HG03139 (cell line): ENCODE measurements around the gene SYCE3.

Experiments used
- ATAC-seq: cut with Tn5 transposase; IDR thresholded peaks from one replicate; pipeline ENCODE4 v1.9.1; 2021; ENCODE audit not compliant: unreplicated experiment

Gene SYCE3

DNA sequence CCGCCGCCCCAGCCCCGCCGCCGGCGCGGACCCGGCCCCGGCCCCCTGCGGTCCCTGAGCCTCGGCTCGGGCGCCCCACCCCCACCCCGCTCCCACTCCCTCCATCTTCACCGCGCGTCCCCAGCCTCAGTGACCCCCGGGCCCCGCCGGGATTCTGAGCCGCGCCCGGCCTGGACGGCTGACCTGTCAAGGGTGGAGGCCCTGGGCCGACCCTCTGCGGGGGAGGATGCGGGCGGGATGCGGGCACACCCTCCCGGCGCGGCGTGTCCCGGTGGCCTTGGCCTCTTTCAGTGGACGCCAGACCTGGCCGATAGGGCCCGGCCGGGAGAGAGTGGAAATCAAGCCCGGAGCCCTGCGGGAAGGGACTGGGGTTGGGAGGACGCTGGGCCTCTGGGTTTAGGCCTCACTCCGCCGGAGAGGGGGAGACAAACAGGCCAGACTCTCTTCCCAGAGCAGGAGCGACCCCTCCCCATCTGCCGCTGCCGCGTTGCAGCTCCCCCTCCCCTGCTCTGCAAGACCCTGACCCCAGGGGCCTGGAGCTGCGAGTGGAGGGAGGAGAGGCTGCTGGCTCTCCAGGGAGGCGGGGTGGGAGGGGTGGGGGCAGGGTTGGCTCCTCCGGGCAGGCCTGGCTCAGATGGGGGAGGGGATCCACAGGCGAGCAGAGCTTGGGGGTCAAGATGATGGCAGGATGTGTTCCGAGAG is 38.4 kb upstream of the SYCE3 start:
- ATAC-seq, result no peak

DNA sequence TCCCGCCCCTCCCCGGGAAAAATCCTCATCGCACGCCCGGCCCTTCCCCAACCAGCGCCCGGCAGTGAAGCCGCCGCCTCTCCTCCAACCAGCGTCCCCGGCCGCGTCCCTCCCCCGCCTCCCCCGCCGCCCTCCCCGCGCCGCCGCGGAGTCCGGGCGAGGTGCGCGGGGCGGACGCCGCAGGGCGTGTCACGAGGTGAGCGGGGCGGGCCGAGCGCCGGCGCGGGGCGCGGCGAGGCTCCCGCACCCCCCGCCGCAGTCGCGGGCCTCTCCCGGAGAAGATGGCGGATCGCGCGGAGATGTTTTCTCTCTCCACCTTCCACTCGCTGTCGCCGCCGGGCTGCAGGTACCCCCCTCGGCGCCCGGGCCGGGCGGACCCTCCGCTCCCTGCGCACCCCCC is 37.8 kb upstream of the SYCE3 start, which contains the start of gene MAPK8IP2:
Gene MAPK8IP2, plus strand, starts transcription at position 256 of the 400 bp plus-strand sequence. Its CDS starts 26 bp downstream, at position 282.
- ATAC-seq, result no peak

DNA sequence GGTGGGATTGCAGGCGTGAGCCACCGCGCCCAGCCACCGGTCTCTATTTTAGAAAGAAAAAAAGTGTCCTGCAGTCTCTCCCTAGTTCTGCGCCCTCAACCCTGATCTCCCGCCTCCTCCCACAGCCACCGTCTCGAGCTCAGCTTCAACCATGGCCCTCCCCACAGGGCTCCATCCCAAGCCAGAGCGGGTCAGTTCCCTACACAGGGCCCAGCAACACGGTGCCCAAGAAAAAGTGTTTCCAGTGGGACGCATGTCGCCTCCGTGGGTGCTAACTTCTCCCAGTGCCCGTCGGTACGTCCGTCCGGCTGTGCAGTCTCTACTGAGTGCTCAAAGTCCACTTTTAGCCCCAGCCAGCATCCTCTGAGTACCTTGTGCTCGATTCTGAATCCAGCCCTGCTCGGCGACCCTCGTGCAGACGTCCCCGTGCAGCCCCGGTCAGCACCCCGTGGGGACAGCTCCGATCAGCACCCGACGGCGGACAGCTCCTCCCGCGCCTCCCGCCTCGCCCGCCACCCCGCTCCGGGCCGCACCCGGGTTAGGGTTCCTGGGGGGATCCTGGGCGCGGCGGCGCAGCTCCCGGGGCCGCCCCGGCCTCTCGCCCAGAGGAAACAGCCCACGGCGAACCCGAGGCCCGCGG is 37.2 kb upstream of the SYCE3 start:
- no peak for ATAC-seq

DNA sequence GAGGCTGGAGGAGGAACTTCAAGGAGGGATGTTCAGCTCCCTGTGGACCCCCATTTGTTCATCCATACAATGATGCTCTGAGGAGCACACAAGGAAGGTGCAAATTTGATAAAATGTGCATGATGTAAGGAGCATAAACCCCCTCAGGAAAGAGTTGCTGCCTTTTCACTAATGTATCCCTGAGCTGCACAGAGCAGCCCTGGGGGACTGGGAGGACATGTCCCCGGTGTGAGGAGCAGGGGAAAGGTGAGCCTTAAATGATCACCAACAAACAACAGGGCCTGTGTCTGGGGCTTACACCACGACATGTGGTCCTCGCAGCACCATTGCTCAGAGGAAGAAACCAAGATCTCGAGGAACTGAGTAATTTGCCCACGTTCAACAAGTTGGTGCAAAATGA is 34.4 kb upstream of the SYCE3 start:
- ATAC-seq, result no peak

DNA sequence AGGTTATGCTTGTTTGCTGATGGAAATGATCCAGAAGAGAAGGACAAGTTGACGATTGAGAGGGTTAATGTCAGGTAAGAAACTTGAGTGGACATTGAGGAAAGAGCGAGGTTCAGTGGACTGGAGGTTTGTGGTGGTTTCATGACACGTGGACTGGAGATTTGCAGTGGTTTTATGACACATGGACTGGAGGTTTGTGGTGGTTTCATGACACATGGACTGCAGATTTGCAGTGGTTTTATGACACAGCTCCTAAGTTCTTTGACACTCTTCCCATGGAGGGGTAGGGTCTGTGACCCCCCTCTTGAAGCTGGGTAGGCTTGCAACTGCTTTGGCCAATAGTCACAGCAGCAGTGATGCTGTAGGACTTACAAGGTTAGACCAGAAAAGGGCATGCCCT is 32.5 kb upstream of the SYCE3 start:
- ATAC-seq, result no peak

DNA sequence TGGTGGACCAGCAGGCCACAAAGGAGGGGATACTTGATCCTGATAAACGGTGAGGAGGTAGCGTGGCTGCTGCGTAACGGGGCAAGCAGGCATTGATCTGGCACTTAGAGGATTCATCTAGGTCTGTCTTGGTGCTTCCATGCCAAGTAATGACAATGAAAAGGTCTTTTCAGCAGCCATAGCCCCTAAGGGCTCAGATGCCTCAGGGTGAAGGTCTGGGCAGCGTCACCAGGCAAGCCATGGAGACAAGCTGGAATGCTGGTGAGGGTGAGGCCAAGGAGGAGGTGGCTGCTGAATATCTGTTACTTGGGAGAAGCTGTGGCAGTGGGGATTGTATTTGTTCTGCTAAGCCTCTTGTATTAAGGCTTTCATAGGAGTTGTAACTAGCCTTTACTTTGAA is 24.7 kb upstream of the SYCE3 start:
- no peak for ATAC-seq

DNA sequence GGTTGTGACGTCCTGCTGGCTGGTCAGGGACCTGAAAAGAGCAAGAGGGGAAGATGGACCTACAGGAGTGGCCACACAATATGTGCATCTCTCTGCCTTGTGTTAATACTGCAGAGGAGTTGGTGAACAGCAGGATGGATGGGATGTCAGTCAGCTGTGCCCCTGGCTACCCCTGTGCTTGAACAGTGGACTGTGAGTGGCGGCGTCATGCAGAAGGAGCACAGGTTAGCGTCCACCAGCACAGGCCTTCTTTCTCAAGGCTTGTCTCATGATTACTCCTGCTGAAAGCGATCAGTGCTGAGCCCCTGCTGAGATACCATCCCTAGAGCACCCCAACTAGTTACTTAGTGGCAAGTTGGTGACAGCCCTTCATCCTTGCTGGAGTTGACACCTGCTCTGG is 23.7 kb upstream of the SYCE3 start:
- ATAC-seq, result no peak

DNA sequence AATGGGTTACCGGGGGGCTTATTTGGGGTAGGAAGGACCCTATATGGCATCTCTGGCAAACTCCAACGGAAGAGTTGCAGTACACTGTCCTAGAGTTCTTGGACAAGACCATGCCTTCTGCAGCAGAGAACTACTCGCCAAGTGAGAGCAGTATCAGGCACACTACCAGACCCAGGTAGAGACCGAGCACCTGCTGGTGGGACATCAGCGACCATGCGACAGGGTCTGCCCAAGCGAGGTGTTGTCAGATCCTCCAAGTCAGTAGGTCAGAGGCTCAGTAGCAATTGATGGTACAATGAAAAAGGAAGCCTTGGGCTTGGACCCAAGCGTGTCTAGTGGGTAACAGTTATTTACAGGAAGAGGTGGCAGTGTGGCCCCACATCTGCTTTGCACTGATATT is 23.1 kb upstream of the SYCE3 start:
- ATAC-seq, result no peak

DNA sequence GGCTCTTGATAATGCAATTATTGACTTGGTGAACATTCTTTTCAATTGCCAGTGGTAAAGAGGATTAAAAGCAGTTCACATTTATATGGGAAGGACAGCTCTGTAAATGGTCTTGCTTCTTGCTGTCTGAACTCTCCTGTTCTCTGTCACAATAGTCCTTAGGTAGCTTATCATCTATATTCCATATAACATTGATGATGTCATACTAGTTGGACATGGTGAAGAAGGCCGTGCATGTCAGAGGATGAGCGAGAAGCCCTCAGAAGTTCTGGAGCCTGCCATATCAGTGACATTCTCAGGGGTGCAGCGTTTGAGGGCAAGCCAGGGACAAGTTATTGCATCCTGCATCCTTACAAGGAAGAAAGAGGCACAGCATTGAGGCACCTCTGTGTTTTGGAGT is 22.5 kb upstream of the SYCE3 start:
- ATAC-seq, result no peak

DNA sequence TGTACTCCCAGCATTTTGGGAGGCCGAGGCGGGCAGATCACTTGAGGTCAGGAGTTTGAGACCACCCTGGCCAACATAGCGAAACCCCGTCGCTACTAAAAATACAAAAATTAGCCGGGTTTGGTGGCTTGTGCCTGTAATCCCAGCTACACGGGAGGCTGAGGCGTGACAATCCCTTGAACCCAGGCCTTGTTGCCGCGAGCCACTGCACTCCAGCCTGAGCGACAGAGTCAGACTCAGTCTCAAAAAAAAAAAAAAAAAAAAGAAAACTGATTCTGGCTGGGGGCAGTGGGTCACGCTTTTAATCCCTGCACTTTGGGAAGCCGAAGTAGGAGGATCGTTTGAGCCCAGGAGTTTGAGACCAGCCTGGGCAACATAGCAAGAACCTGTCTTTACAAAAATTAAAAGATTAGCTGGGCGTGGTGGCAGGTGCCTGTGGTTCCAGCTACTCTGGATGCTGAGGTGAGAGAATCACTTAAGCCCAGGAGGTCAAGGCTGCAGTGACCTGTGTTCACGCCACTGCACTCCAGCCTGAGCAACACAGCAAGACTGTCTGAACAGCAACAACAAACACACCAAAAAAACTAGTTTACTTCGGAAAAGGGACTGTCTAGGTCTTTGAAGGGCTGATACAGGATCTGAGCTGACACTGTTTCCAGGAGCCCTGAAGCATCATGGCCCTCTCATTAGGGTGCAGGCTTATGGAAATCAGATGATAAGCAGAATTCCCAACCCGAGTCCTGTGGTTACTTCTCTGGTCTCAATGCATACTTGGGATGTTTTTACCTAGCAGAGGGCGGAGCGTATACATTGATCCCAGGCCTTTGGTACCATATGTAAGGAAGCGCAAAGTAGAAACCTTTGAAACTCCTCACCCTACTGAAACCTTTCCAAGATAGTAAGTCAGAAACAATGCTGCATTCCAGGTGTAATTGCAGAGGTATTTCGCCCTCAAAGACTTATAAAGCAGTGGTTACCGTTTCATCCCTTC is 21.7 kb upstream of the SYCE3 start:
- ATAC-seq, result no peak

DNA sequence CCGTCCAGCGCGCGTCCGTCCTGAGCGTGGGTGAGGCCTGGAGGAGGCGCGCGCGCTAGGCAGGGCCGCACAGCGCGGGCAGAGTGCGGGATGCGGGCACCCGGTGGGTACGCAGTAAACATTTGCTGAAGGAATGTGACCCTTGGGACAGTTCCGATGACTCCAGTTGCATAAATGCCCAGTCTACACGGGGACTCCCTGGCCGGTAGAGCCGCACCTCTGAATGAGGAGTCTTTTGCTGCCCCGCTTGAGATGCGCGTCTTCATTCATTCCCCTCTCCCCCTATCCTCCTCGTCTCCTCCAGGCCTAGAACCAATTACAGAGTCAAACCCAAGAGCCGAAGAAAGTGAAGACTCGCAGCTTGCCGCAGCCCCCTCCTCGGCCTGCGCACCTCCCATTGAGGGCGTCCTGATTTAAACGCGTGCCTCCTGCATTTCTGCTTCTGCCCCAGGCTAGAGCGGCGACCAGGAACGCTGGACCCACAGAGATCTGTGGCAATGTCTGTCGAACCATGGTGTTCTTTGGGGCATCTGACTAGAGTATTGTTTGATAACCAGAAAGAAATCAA is 20.7 kb upstream of the SYCE3 start:
- ATAC-seq, result peak; percentile 17

DNA sequence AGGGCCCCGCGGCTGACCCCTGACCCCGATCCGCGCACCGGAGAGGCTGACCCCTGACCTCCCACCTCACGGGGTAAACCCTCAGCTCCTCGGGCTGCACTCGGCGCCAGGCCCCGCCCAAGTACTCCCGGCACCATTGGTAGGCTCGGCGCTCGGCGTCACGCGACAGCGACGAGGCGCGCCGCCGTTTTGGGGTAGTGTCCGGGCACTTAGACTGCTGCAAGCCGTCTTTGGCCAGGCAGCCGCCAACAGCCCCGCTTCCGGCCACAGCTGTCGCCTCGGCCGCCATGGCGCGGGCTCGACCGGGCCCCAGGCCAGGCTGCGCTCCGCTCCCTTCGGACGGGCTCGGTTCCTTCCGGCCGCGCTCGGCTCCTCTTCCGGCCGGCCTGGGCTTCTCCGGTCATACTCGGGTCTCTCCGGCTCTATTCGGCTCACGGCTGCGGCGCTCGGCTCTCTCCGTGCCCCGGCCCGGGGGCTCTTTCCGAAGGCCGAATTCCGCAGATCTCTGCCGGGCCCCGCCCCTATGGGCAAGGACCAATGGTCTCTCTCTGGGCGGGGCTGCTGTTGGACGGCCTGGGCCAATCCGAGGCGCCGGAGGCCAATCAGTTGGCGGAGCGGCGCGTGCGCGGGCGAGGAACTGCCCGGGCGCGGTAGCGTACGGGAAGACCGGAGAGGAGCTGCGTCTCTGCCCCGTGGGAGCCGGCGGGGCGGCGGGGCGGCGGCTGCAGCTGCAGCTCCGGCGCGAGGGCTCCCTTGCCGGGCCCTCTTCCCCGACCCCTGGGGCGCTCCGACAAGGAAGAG is 20.0 kb upstream of the SYCE3 start, which contains the start of gene CHKB:
Gene CHKB, minus strand, starts transcription at position 357 of the 801 bp plus-strand sequence. Its CDS starts 68 bp downstream, at position 289.
- ATAC-seq, result peak; percentile 80

DNA sequence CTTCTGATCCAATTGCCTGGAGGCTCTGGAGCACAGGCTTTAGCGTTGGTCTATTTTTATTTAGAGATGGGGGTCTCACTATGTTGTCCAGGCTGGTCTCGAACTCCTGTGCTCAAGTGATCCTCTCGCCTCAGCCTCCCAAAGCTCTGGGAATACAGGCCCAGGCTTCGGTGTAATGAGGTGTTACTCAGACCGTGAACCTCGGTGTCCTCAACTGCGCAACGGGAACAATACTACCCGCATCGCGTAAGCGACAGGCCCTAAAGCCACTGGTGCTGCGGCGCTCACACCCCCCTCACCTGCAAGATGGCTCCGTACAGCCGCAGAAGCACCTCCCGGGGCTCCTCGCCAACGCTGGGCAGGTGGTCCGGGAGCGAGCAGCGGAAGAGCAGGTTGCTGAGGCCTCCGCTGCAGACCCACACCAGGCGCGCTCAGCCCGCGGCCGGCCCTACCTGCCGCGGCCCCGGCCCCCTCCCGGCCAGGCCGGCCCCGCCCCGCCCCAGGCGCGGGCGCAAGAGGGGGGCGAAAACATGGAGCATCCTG is 19.3 kb upstream of the SYCE3 start:
- no peak for ATAC-seq

DNA sequence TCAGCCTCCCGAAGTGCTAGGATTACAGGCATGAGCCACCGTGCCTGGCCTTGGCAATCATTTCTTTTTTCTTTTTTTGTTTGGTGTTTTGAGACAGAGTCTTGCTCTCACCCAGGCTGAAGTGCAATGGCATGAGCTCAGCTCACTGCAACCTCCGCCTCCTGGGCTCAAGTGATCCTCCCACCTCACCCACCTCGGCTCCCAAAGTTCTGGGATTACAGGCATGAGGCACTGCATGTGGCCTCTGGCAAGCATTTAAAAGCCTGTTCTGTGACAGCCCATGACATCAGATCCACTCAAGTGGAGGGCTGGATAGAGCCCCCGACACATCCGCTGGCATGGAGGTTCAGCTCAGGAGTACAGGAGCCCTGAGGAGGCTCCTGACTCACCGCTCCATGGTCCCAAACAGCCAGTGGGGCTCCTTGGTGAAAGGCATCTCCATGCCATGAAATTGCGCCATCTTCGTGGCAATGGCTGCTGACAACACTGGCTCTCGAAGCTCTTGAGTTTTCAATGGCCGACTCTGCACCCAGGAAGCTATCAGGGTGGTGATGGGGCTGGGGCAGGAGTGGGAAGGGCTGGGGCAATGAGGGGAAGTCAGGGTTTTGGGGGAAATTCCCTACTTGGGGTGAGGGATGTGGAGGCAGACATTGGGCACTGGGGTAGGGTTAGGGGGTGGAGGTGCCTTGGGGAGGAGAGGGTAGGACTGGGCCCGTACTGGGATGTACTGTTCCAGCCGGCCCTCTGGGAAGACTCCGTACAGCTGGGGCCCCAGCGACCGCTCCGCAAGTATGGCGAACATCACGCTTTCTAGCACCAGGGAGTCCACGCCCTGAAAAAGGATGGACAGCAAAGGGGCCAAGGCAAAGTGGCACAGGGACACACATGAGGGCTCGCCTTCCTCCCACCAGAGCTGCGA is 18.6 kb upstream of the SYCE3 start:
- ATAC-seq, result no peak

DNA sequence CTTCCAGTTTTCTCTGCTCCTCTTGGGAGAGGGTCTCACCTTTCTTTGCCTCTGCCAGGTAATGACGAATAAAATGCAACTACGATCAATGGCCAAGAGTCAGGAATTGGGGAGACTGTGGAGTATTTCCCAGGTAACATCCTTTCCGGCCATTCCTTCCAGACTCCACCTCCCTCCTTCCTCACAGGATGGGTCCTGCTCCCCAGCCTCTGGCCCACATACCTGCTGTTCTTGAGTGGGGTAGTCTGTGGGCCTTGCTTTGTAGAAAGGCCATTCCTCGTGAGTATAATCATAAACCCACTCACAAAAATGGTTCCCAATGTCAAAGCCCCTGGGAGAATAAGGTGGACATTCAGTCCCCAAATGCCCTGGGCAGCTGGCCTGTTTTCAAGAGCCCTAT is 17.0 kb upstream of the SYCE3 start:
- no peak for ATAC-seq

DNA sequence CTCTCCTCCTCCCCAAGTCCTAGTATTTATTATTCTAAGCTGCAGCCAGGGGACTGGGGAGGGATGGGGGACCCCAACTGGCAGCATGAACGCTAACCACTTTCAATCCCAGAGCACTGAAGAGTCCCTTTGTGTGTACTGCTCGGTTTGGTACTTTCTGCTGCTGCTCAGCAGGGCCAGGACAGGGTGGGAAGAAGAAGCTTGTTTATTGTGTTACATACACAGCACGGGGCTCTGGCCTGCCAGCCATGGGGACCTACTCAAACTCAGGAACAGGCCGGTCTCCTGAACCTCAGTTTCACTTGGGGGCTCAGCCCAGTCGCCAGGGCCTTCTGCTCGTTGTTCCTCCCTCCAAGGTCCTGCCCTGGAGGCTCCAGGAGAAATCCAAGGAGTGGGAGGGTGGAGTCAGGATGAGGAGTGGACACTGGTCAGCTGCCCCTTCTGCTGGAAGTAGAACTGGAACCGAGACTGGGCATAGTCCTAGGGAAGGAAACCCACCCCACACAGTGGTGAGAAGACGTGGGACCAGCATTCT is 16.1 kb upstream of the SYCE3 start:
- ATAC-seq, result no peak

DNA sequence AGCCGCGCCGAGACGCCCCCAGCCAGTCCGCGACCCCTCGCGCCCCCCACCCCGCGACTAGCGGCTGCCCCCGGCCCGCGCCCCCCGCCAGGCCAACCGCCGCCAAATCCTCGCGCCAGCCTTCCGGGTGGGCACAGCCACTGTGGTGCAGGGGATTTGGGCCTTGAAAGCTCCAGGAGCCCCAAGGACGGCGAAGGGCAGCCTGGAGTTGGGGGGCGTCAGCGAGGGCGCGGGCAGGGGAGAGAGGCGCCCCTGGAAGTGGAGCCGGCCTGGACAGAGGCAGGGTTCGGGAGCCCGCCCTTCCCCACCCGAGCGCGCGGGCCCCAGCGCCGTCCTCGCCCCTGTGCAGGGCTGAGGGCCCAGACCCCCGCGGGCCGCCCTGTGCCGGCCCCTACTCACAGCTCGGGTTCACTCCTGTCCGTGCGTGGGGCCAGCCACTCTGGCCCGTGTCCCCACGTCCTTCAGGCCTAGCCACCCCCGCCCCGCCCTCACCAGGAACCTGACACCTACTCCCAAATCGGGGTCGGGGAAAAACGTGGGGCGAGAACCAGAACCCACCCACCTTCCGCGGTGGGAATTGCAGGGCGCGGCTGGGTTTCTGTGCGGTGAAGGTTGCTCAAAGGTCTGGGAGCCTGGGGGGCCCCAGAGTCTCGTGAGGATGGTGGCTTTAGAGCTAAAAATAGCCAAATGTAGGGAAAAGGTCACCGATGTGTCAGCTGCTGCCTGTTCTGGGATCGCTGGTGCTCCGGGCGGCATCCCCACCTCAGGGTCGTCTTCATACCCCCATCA is 15.5 kb upstream of the SYCE3 start, which contains the start of gene CPT1B:
Gene CPT1B, minus strand, starts transcription at position 441 of the 789 bp plus-strand sequence. CDS start 512 bp downstream, outside the sequence.
- no peak for ATAC-seq

DNA sequence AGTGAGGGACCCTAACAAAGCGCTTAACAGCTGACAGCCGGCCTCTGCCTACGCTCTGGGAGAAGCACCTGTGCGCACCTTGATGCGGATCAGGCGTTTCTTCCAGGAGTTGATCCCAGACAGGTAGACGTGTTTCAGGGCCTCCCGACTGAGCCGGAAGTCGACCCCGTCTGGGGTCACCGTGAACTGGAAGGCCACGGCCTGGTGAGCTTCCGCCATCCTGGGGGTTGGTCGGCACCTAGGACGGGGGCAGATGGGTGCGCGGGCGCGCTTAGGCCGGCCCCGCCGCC is 14.9 kb upstream of the SYCE3 start:
- ATAC-seq, result no peak
